ENCODE results near the gene NDUFA11.

DNA sequence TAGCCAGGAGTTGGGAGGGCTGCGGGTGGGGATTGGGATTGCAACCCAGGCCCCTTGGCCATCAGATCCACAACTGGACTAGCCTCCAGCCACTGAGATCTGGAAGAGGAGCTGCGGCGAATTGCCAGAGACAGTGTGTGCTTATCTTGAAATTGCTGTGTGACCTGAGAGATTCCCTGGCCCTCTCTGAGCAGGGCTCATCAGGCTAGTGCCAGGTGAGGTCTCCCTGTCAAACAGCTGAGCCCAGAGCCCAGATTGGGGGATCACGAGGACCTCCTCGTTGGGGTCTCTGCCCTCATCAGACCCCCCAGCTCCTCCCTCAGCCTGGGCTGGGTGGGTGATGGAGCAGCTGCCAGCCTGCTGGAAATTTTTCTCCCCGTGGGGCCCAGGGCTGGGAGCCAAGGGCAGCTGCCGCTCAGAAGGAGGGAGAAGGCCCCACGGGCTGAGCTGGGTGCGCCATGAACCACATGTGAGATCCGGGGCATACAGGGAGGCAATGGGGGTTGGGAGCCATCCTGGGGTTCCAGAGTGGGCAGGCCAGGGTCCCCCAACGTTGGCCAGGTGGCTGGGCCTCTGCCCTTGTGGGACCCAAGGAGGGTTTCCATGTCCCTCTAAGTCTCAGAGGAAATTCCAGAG is 40.4 kb downstream of the NDUFA11 start:
- TF ChIP-seq, protein P1, sequence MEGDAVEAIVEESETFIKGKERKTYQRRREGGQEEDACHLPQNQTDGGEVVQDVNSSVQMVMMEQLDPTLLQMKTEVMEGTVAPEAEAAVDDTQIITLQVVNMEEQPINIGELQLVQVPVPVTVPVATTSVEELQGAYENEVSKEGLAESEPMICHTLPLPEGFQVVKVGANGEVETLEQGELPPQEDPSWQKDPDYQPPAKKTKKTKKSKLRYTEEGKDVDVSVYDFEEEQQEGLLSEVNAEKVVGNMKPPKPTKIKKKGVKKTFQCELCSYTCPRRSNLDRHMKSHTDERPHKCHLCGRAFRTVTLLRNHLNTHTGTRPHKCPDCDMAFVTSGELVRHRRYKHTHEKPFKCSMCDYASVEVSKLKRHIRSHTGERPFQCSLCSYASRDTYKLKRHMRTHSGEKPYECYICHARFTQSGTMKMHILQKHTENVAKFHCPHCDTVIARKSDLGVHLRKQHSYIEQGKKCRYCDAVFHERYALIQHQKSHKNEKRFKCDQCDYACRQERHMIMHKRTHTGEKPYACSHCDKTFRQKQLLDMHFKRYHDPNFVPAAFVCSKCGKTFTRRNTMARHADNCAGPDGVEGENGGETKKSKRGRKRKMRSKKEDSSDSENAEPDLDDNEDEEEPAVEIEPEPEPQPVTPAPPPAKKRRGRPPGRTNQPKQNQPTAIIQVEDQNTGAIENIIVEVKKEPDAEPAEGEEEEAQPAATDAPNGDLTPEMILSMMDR (conservative IDR thresholded peaks at IDR 0.05; ENCODE audit: low read length) = no peak
- TF ChIP-seq EZH2phosphoT487 (IDR thresholded peaks at IDR 0.05; ENCODE audit: borderline replicate concordance) = no peak

Data from Loucy (cell line).